HG03280 (cell line): Measurements from ENCODE around the gene GBF1.
"Not testable (repeated sequence)": the region's sequence is repeated elsewhere in the genome, so short reads cannot be mapped to it uniquely, and the experiment has no call there.

Experiments used
- ATAC-seq: cut with Tn5 transposase; IDR thresholded peaks from one replicate; pipeline ENCODE4 v1.9.1; 2021; ENCODE audit warnings: mild to moderate bottlenecking, moderate library complexity; ENCODE audit not compliant: unreplicated experiment

The GBF1 gene

GRCh38 chr10:102268375-102268888 lies 23.1 kb downstream of the GBF1 start:
- ATAC-seq: no peak

- ATAC-seq: no peak
These were observed 23.7 kb downstream of the GBF1 start for GRCh38 chr10:102269017-102269416.

GRCh38 chr10:102274062-102274461 lies 28.7 kb downstream of the GBF1 start:
- ATAC-seq: no peak

- no peak for ATAC-seq
These were observed 30.0 kb downstream of the GBF1 start for GRCh38 chr10:102275343-102275742.

- ATAC-seq: no peak
These were observed 33.8 kb downstream of the GBF1 start for GRCh38 chr10:102279104-102279503.

- no peak for ATAC-seq
These were observed 35.2 kb downstream of the GBF1 start for GRCh38 chr10:102280397-102281101.

- ATAC-seq: no peak
These were observed 35.8 kb downstream of the GBF1 start for GRCh38 chr10:102281102-102281487.

- ATAC-seq: no peak
These were observed 38.2 kb downstream of the GBF1 start for GRCh38 chr10:102283488-102283887.

GRCh38 chr10:102283890-102284289 lies 38.6 kb downstream of the GBF1 start:
- no peak for ATAC-seq

- no peak for ATAC-seq
These were observed 39.2 kb downstream of the GBF1 start for GRCh38 chr10:102284531-102284930.

- no peak for ATAC-seq
These were observed 39.8 kb downstream of the GBF1 start for GRCh38 chr10:102285133-102285532.

GRCh38 chr10:102286216-102286615 lies 40.9 kb downstream of the GBF1 start:
- no peak for ATAC-seq

- ATAC-seq: no peak
These were observed 42.2 kb downstream of the GBF1 start for GRCh38 chr10:102287538-102287937.

GRCh38 chr10:102287991-102288390 lies 42.7 kb downstream of the GBF1 start:
- ATAC-seq: no peak

GRCh38 chr10:102289356-102289755 lies 44.0 kb downstream of the GBF1 start:
- ATAC-seq: no peak

GRCh38 chr10:102289840-102290239 lies 44.5 kb downstream of the GBF1 start:
- ATAC-seq: no peak

GRCh38 chr10:102291221-102291905 lies 46.0 kb downstream of the GBF1 start:
- ATAC-seq: no peak

GRCh38 chr10:102297101-102297500 lies 51.8 kb downstream of the GBF1 start:
- ATAC-seq: no peak

GRCh38 chr10:102298899-102299298 lies 53.6 kb downstream of the GBF1 start:
- ATAC-seq: no peak

GRCh38 chr10:102299873-102300272 lies 54.5 kb downstream of the GBF1 start:
- no peak for ATAC-seq

- ATAC-seq: no peak
These were observed 55.0 kb downstream of the GBF1 start for GRCh38 chr10:102300278-102300843.

- not testable (repeated sequence) for ATAC-seq
These were observed 55.6 kb downstream of the GBF1 start for GRCh38 chr10:102300912-102301311.
